Measurements from ENCODE around the gene EML1.
"Not testable (repeated sequence)": the region's sequence is repeated elsewhere in the genome, so short reads cannot be mapped to it uniquely, and the experiment has no call there.

Gene EML1

DNA sequence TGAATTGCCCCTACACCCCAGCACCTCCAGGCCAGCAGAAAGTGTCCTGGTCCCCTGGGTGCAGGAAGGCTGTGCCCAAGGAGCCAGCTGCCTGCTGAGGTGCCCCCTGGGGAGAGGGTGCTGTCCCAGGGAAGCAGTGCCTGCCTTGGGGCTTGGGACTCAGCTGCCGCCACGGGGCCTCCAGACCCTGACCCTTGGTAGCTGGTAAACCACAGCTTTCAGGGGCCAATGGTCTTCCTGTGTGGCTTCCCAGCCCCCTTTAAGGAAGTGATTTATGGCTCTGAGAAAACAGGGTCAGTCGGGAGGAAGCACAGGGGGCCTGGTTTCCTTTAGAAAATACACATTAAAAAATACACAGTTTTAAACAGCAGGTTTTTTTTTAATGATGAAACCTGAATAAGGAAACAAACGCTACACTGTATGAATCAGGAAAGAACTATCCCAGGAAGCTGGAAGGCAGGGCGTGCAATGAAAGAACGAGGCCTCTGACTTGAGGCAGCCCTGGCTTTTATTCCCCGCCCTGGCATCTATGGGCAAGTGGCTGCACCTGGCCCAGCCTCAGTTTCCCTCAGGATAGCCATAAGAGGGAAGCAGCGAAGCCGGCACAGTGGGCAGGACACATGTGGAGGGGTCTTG lies 40.6 kb upstream of the EML1 start:
- ATAC-seq (ENCODE audit: low read depth) = no peak
- no peaks in the 10 kb centered on the region for H3K9me3 Mint-ChIP-seq
- peaks cover 33% of the 10 kb centered on the region for H3K27me3 Mint-ChIP-seq
- no peak overlapping the region for H3K27ac Mint-ChIP-seq
- no peaks in the 10 kb centered on the region for H3K36me3 Mint-ChIP-seq
- H3K4me1 Mint-ChIP-seq = peaks cover 5% of the 10 kb centered on the region
- DNase-seq (ENCODE audit: low spot score in 2 of 2) = no peak
- H3K4me3 Mint-ChIP-seq = no peak overlapping the region

DNA sequence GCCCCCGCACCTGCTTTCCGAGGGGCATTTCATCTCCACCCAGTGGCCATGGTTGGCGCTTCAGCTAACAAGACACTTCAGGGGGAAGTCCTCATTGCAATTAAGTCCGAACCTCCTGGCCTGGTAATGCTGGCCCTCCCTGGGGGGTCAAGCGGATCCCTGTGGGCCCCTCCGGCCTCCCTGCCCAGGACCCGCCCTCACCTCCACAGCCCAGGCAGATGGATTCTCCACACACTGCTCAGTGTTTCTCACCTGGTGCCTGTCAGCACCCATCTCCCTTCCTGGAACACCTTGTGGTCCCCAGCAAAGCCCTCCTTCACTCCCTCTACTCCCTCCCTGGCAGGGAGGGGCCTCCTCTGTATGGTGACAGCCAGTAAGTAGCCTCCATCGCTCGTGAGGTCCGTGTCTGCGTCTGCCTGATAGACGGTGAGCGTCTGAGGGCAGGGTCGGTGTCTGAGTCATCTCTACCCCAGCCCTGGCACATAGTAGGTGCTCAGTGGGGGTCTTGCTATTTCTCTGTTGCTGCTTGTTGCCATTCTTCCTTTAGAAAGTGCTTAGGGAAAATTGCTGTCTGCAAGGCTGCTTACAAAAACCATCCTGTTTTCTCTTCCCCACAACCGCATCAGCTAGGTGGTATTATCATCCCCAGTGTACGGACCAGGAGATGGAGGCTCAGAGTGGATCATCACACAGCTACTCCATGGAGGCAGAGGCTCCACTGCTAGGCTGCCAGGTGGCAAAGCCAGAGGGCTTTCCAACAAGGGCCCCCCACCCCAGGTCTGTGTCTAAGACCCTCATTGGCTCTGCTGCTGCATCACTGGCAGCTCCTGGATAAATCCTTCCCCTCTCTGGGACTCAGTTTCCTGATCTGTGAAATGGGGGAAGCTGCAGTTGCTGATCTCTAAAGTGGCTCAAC lies 39.7 kb upstream of the EML1 start:
- DNase-seq (ENCODE audit: low spot score in 2 of 2) = no peak
- no peak overlapping the region for H3K27ac Mint-ChIP-seq
- peak overlapping the region; percentile 9 for H3K4me3 Mint-ChIP-seq
- H3K9me3 Mint-ChIP-seq = no peaks in the 10 kb centered on the region
- H3K4me1 Mint-ChIP-seq = peaks cover 5% of the 10 kb centered on the region
- ATAC-seq (ENCODE audit: low read depth) = no peak
- H3K27me3 Mint-ChIP-seq = peaks cover 30% of the 10 kb centered on the region
- no peaks in the 10 kb centered on the region for H3K36me3 Mint-ChIP-seq

DNA sequence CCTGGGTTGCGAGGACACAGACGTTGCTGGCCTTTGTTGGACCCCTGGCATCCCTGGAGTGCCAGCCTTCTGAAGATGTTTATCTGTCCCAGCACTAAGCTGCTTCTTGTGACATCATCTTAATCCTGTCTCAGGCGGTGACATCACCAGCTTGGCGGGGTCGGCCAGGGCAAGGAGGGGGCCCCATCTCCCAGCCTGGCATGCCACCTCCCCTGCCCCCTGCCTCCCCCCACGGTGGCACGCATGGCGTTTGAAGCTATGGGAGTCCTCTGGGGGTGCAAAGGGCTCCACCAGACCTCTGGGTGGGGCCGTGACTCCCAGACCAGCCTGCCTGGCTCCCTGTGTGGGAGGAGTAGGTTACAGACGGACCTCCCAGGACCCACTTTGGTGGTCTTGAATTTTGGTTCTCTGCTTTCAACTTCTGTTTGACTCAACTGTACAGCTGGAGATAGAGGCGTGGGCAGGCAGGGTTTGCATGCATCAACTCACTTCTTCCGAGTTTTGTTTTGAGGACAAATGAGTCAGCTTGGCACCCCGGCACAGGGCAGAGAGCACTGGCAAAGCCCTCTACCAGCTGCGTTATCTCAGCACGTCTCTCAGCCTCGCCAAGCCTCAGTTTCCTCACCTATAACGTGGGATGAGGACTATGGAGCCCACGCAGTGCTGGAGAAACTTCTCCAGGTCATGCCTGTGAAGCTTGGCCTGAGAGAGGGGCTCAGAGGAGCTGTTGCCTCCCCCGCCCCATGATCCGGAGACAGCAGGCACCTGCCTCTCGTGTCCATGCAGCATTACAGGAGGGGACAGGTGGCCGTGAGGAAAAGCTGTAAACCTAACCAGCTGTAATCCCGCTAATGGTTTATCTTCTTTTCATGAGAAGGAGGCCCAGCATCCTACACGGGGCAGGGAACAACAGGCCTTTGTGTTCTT lies 38.8 kb upstream of the EML1 start:
- ATAC-seq (ENCODE audit: low read depth) (no peak), DNase-seq (ENCODE audit: low spot score in 2 of 2) (no peak)
- Mint-ChIP-seq H3K4me1 (peaks cover 5% of the 10 kb centered on the region), H3K9me3 (no peaks in the 10 kb centered on the region), H3K4me3 (no peak overlapping the region), H3K36me3 (no peaks in the 10 kb centered on the region), H3K27me3 (peaks cover 25% of the 10 kb centered on the region), H3K27ac (no peak overlapping the region)

DNA sequence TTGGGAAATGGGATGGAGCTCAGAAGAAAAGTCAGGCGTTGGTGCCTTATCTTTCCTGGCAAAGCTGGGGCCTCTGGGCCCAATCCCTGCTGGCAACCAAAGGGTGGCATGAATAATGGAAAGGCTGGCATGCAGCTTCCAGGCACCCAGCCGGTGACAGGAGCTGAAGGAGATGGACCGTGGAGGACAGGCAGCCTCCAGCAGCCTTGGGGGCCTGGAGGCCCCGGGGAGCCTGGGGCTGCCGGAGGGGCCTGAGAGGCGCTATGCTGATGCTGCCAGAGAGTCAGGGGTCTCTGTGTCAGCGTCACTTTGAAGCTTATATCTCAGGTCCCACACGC lies 38.2 kb upstream of the EML1 start:
- peaks cover 23% of the 10 kb centered on the region for H3K27me3 Mint-ChIP-seq
- no peak overlapping the region for H3K27ac Mint-ChIP-seq
- ATAC-seq (ENCODE audit: low read depth) (no peak), DNase-seq (ENCODE audit: low spot score in 2 of 2) (no peak)
- no peaks in the 10 kb centered on the region for H3K9me3 Mint-ChIP-seq
- H3K4me1 Mint-ChIP-seq = peaks cover 5% of the 10 kb centered on the region
- H3K4me3 Mint-ChIP-seq = no peak overlapping the region
- H3K36me3 Mint-ChIP-seq = no peaks in the 10 kb centered on the region

DNA sequence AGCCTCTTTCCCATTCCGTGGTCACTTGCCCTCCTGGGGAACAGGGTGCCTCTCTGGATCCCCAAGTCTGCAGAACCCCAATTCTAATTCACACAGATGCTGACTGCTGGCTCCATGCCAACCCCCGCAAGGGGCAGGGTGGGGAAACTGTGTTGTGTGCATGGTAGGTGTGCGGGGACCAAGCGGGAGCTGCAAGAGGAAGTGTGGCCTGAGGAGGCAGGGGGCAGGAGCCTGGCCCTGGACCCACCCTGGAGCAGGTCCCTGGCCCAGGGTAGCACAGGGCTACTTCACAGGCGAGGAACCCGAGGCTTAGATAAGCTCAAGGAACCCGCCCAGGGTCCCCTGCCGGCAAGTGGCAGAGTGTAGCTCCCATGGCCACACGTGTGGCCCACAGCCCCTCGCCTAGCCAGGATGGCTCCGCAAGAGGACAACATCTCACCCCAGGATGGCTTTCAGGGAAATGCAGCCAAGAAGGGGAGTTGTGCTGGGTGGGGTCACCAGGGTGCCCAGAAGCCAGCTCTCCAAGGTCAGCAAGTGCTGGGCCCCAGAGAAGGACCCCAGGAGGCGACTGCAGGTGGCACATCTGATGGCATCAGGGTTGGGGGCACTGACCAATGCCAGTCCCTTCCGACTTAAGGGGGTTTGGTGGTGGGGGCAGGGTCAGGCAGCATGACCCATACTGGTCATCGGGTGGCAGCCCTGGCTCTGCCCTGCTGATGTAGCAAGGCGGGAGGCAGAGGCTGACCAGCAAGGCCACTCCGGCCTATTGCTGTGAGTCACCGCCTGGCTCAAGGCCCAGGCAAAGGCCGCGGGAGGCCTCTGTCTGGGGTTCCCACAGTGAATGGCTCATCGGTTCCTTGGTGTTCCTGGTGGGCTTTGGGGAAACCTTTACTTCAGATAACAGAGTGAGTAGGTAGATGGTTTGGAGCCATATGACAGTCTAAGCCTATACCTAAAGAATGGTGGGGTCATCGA lies 37.3 kb upstream of the EML1 start:
- Mint-ChIP-seq H3K27me3 (peaks cover 23% of the 10 kb centered on the region), H3K36me3 (no peaks in the 10 kb centered on the region), H3K9me3 (no peaks in the 10 kb centered on the region), H3K4me1 (peaks cover 5% of the 10 kb centered on the region), H3K27ac (no peak overlapping the region), H3K4me3 (no peak overlapping the region)
- ATAC-seq (ENCODE audit: low read depth) (no peak), DNase-seq (ENCODE audit: low spot score in 2 of 2) (no peak)

DNA sequence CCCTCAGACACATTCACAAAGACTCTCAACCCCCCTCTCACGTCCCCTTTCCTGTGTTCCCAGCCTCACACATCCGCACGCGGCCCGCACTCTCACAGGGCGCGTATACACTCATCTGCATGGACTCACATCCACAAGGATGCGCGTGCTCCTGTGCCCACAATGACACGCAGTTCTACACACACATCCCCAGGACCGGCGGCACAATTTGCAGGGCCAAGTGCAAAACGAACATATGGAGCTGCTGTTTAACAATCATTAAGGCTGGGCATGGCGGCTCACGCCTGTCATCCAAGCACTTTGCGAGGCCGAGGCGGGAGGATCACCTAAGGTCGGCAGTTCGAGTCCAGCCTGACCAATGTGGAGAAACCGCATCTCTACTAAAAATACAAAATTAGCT lies 36.4 kb upstream of the EML1 start:
- H3K4me1 Mint-ChIP-seq = peaks cover 5% of the 10 kb centered on the region
- no peak overlapping the region for H3K27ac Mint-ChIP-seq
- H3K36me3 Mint-ChIP-seq = no peaks in the 10 kb centered on the region
- DNase-seq (ENCODE audit: low spot score in 2 of 2) (no peak), ATAC-seq (ENCODE audit: low read depth) (no peak)
- no peak overlapping the region for H3K4me3 Mint-ChIP-seq
- H3K9me3 Mint-ChIP-seq = no peaks in the 10 kb centered on the region
- H3K27me3 Mint-ChIP-seq = peaks cover 19% of the 10 kb centered on the region

GRCh38 chr14:99757331-99758070 lies 35.7 kb upstream of the EML1 start:
- peaks cover 5% of the 10 kb centered on the region for H3K4me1 Mint-ChIP-seq
- no peak overlapping the region for H3K27ac Mint-ChIP-seq
- no peak for DNase-seq (ENCODE audit: low spot score in 2 of 2)
- no peaks in the 10 kb centered on the region for H3K36me3 Mint-ChIP-seq
- ATAC-seq (ENCODE audit: low read depth) = no peak
- H3K9me3 Mint-ChIP-seq = no peaks in the 10 kb centered on the region
- peaks cover 17% of the 10 kb centered on the region for H3K27me3 Mint-ChIP-seq
- no peak overlapping the region for H3K4me3 Mint-ChIP-seq

- peaks cover 1% of the 10 kb centered on the region for H3K9me3 Mint-ChIP-seq
- peaks cover 5% of the 10 kb centered on the region for H3K4me1 Mint-ChIP-seq
- H3K27me3 Mint-ChIP-seq = peaks cover 15% of the 10 kb centered on the region
- no peaks in the 10 kb centered on the region for H3K36me3 Mint-ChIP-seq
- H3K4me3 Mint-ChIP-seq = no peak overlapping the region
- H3K27ac Mint-ChIP-seq = no peak overlapping the region
- ATAC-seq (ENCODE audit: low read depth) = no peak
- no peak for DNase-seq (ENCODE audit: low spot score in 2 of 2)
Observed at GRCh38 chr14:99758121-99758821, 34.9 kb upstream of the EML1 start.

DNA sequence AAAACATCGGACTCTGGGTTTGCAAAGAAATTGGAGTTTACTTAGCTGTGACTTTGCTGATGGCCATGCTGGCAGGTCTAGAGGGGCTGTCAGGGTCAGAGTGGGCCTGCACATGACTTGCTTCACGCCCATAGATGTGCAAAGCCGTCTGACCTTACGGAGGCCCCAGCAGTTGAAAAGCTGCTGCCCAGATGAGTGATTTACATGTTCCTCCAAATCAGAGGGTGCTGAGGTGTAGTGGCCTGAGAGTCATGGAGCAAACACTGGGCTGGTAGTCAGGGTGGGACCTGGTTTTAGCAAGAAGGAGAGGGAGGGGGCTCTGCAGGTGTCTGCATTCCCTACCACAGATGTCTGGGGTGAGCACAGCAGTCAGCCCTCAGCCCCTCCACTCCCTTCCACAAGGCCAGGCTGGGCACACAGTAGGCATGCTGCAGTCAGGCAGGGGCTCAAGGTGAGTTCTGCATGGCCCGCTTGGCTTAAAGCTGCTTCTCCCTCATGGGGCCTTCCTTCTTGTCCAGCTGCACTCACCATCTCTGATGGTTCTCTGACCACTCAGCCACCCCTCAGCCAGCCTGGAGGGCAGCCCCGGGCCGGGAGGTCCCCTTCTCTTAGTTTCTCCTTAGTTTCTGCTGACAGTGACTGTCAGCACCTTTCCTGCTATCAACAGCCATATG lies 34.2 kb upstream of the EML1 start:
- no peaks in the 10 kb centered on the region for H3K4me1 Mint-ChIP-seq
- no peak overlapping the region for H3K4me3 Mint-ChIP-seq
- H3K27me3 Mint-ChIP-seq = peaks cover 7% of the 10 kb centered on the region
- ATAC-seq (ENCODE audit: low read depth) = no peak
- no peak overlapping the region for H3K27ac Mint-ChIP-seq
- no peaks in the 10 kb centered on the region for H3K36me3 Mint-ChIP-seq
- DNase-seq (ENCODE audit: low spot score in 2 of 2) = no peak
- H3K9me3 Mint-ChIP-seq = peaks cover 1% of the 10 kb centered on the region

DNA sequence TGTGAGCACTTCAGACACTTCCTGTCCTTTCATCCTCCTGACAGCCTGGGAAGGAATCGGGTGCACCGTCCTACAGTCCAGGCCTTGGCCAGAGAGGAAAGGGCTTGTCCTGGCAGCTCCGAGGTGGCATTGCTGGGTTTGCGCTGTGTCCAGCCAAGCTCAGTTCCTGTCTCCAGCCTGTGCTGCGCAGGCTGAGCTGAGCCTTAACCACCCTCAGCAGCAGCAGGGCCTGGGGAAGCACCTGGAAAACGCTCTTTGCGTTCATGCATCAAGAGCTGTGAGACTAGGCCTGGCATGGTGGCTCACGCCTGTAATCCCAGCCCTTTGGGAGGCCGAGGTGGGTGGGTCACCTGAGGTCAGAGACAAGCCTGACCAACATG lies 33.7 kb upstream of the EML1 start:
- Mint-ChIP-seq H3K27ac (no peak overlapping the region), H3K27me3 (peaks cover 4% of the 10 kb centered on the region), H3K9me3 (peaks cover 1% of the 10 kb centered on the region), H3K36me3 (no peaks in the 10 kb centered on the region), H3K4me3 (no peak overlapping the region), H3K4me1 (no peaks in the 10 kb centered on the region)
- ATAC-seq (ENCODE audit: low read depth) (no peak), DNase-seq (ENCODE audit: low spot score in 2 of 2) (no peak)

GRCh38 chr14:99760817-99761216 lies 32.4 kb upstream of the EML1 start:
- ATAC-seq (ENCODE audit: low read depth) (no peak), DNase-seq (ENCODE audit: low spot score in 2 of 2) (no peak)
- peaks cover 1% of the 10 kb centered on the region for H3K9me3 Mint-ChIP-seq
- H3K36me3 Mint-ChIP-seq = no peaks in the 10 kb centered on the region
- H3K4me3 Mint-ChIP-seq = no peak overlapping the region
- H3K27me3 Mint-ChIP-seq = peaks cover 4% of the 10 kb centered on the region
- H3K27ac Mint-ChIP-seq = no peak overlapping the region
- H3K4me1 Mint-ChIP-seq = no peaks in the 10 kb centered on the region

DNA sequence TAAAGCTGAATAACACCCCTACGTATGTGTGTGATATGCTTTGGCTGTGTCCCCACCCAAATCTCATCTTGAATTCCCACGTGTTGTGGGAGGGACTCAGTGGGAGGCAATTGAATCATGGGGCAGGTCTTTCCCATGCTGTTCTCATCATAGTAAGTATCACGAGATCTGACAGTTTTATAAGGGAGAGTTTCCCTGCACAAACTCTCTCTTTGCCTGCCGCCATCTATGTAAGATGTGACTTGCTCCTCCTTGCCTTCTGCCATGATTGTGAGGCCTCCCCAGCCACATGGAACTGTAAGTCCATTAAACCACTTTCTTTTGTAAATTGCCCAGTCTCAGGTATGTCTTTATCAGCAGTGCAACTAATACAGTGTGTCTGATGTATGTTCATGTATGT lies 30.3 kb upstream of the EML1 start:
- H3K9me3 Mint-ChIP-seq; H3K27me3 Mint-ChIP-seq; DNase-seq (ENCODE audit: low spot score in 2 of 2); H3K27ac Mint-ChIP-seq; H3K4me1 Mint-ChIP-seq; H3K36me3 Mint-ChIP-seq; ATAC-seq (ENCODE audit: low read depth); H3K4me3 Mint-ChIP-seq: not testable (repeated sequence)

Measured in memory B cell (primary cell).